SK-N-SH (cell line): ENCODE results near the gene SUGP2. TPM values are rescaled to one million over a fixed set of nuclear protein-coding genes. Genes with fewer than 3 reads are reported as not detected.

Source experiments
- CTCF ChIA-PET: fragments of 300-600, 350-600 bp; formaldehyde crosslinking; extraction: SDS; loops from one replicate; lab custom pipeline; 2021; lab: Yijun Ruan, JAX
- POLR2A ChIA-PET: fragments of 350-600 bp; sonication (Branson Sonifier 250); formaldehyde crosslinking; extraction: SDS; loops from one replicate; lab custom pipeline; 2020; ENCODE audit warnings: antibody characterized with exemption, inconsistent platforms; lab: Yijun Ruan, JAX
- DNase-seq: peaks from one replicate; pipeline ENCODE4 v3.0.0; 2012
- H2AFZ ChIP-seq: fragments of 200-600 bp; sonication (generic); 2 replicates; pipeline ENCODE4 v1.8.1; 2016; ENCODE audit warnings: antibody characterized with exemption, mild to moderate bottlenecking, low read depth
- H3F3A ChIP-seq: fragments of 200-600 bp; sonication (generic); replicated peaks from 2 replicates; pipeline ENCODE3; 2016; ENCODE audit warnings: antibody characterized with exemption, mild to moderate bottlenecking; ENCODE audit not compliant: insufficient read depth
- H3K27ac ChIP-seq, 2 experiments: fragments of 200-500 bp in 1 of 2; fragments of 200-600 bp in 1 of 2; sonication (Bioruptor generic) in 1 of 2; sonication (generic), shearing (Covaris generic) in 1 of 2; 2 replicates each; pipeline versions ENCODE4 v1.5.1 to v1.6.1; 2014 to 2016; ENCODE audit warnings: low read depth in 2 of 2, inconsistent platforms in 1 of 2, low read length in 1 of 2, mild to moderate bottlenecking in 1 of 2, mixed read lengths in 1 of 2
- H3K27me3 ChIP-seq: fragments of 200-600 bp; sonication (generic), shearing (Covaris generic); 2 replicates; pipeline ENCODE4 v1.6.1; 2016; ENCODE audit warnings: mixed run types; ENCODE audit not compliant: insufficient read depth
- H3K36me3 ChIP-seq, 2 experiments: fragments of 200-500 bp in 1 of 2; fragments of 200-600 bp in 1 of 2; sonication (Bioruptor generic) in 1 of 2; sonication (generic) in 1 of 2; replicated peaks in 1 of 2; 2 replicates each; pipeline versions ENCODE3 to v1.5.1; 2014 to 2016; ENCODE audit warnings: low read length in 1 of 2, mild to moderate bottlenecking in 1 of 2; ENCODE audit not compliant: insufficient read depth in 2 of 2, control insufficient read depth in 1 of 2
- H3K4me1 ChIP-seq, 2 experiments: fragments of 200-500 bp in 1 of 2; fragments of 200-600 bp in 1 of 2; sonication (Bioruptor generic) in 1 of 2; sonication (generic), shearing (Covaris generic) in 1 of 2; 2 replicates each; pipeline versions ENCODE4 v1.5.1 to v1.6.1; 2014 to 2016; ENCODE audit warnings: low read depth in 1 of 2, low read length in 1 of 2, mixed run types in 1 of 2; ENCODE audit not compliant: insufficient read depth in 2 of 2, control insufficient read depth in 1 of 2
- H3K4me2 ChIP-seq: fragments of 200-600 bp; sonication (generic), shearing (Covaris generic); 2 replicates; pipeline ENCODE4 v1.6.1; 2017; ENCODE audit warnings: mixed run types
- H3K4me3 ChIP-seq, 2 experiments: fragments of 200-500 bp in 1 of 2; fragments of 200-600 bp in 1 of 2; sonication (Bioruptor generic) in 1 of 2; sonication (generic), shearing (Covaris generic) in 1 of 2; 2 replicates each; pipeline versions ENCODE4 v1.5.1 to v1.8.1; 2014 to 2016; ENCODE audit warnings: low read depth in 2 of 2, inconsistent platforms in 1 of 2, low read length in 1 of 2, mild to moderate bottlenecking in 1 of 2, mixed read lengths in 1 of 2, moderate library complexity in 1 of 2
- H3K79me2 ChIP-seq: fragments of 200-600 bp; sonication (generic); 2 replicates; pipeline ENCODE4 v1.8.1; 2017; ENCODE audit warnings: mild to moderate bottlenecking; ENCODE audit not compliant: insufficient read depth
- H3K9ac ChIP-seq: fragments of 200-600 bp; sonication (generic); 2 replicates; pipeline ENCODE4 v1.6.1; 2017; ENCODE audit warnings: mixed run types
- H3K9me2 ChIP-seq: fragments of 200-600 bp; sonication (generic); 2 replicates; pipeline ENCODE4 v1.6.1; 2017; ENCODE audit warnings: mixed run types
- H3K9me3 ChIP-seq: fragments of 200-600 bp; sonication (generic); 2 replicates; pipeline ENCODE4 v1.6.1; 2017; ENCODE audit warnings: mixed run types, mild to moderate bottlenecking, moderate library complexity
- H4K20me1 ChIP-seq: fragments of 200-600 bp; sonication (generic); 2 replicates; pipeline ENCODE4 v1.6.1; 2017; ENCODE audit warnings: mild to moderate bottlenecking, mixed run types; ENCODE audit not compliant: insufficient read depth
- ELF1 ChIP-seq: IDR thresholded peaks from 2 replicates; pipeline ENCODE4 v1.4.0; 2012
- EP300 ChIP-seq, 2 experiments: IDR thresholded peaks; 2 replicates each; pipeline versions ENCODE4 v1.4.0 to v1.6.1; 2012; ENCODE audit warnings: borderline replicate concordance in 1 of 2, low read depth in 1 of 2, low read length in 1 of 2
- EZH2phosphoT487 ChIP-seq: fragments of 200-600 bp; sonication (generic); IDR thresholded peaks from 2 replicates; pipeline ENCODE4 v1.6.1; 2017; ENCODE audit warnings: low read depth, mixed run types, mild to moderate bottlenecking, antibody characterized with exemption, moderate library complexity, borderline replicate concordance
- FOSL2 ChIP-seq: IDR thresholded peaks from 2 replicates; pipeline ENCODE4 v1.4.0; 2012; ENCODE audit warnings: low read depth, mild to moderate bottlenecking, moderate library complexity, borderline replicate concordance
- FOXJ3 ChIP-seq: sonication (generic); formaldehyde crosslinking; IDR thresholded peaks from 2 replicates; pipeline ENCODE4 v1.5.1; 2020; ENCODE audit warnings: mild to moderate bottlenecking, missing genetic modification reagents
- GABPA ChIP-seq: IDR thresholded peaks from 2 replicates; pipeline ENCODE4 v1.4.0; 2012; ENCODE audit warnings: low read depth, mild to moderate bottlenecking
- MEF2A ChIP-seq: IDR thresholded peaks from 2 replicates; pipeline ENCODE4 v1.4.0; 2012; ENCODE audit warnings: low read depth, borderline replicate concordance
- MXI1 ChIP-seq: IDR thresholded peaks from 2 replicates; pipeline ENCODE4 v1.6.1; 2012; ENCODE audit warnings: mild to moderate bottlenecking, low read depth, low read length, improper control_type of control experiment
- NFIC ChIP-seq: IDR thresholded peaks from 2 replicates; pipeline ENCODE4 v1.4.0; 2012; ENCODE audit warnings: borderline replicate concordance
- RAD21 ChIP-seq: IDR thresholded peaks from 2 replicates; pipeline ENCODE4 v1.6.1; 2012; ENCODE audit warnings: mild to moderate bottlenecking, low read length
- RXRA ChIP-seq: IDR thresholded peaks from 2 replicates; pipeline ENCODE4 v1.4.0; 2012; ENCODE audit warnings: low read depth, mild to moderate bottlenecking, borderline replicate concordance
- SIN3A ChIP-seq: IDR thresholded peaks from 2 replicates; pipeline ENCODE4 v1.6.1; 2012; ENCODE audit warnings: low read depth, mild to moderate bottlenecking, low read length, moderate library complexity, borderline replicate concordance
- WGBS: methylation state at CpG from one replicate; pipeline ENCODE4 v1.1.6; 2017; ENCODE audit warnings: low lambda C conversion rate; 5-methylcytosine and 5-hydroxymethylcytosine counted together
- polyA plus RNA-seq, 3 experiments: library from polyadenylated mRNA; depleted of rRNA; stranded (reverse); fragments of >200 nt; gene quantifications; 2 replicates each; pipeline ENCODE4 v1.2.3, GENCODE V29; 2012
- TF ChIP-seq, protein P1 (sequence below): fragments of 200-600 bp; sonication (generic); IDR thresholded peaks from 2 replicates; pipeline ENCODE4 v1.6.1; 2017; ENCODE audit warnings: antibody characterized with exemption, mild to moderate bottlenecking, moderate library complexity
- TF ChIP-seq, protein P2 (sequence below): IDR thresholded peaks from 2 replicates; pipeline ENCODE4; 2012
- TF ChIP-seq, protein P3 (sequence below): IDR thresholded peaks from 2 replicates; pipeline ENCODE4 v1.4.0; 2012; ENCODE audit warnings: low read depth, borderline replicate concordance
- TF ChIP-seq, protein P4 (sequence below): IDR thresholded peaks from 2 replicates; pipeline ENCODE4 v1.4.0; 2012; ENCODE audit warnings: low read depth, borderline replicate concordance
- TF ChIP-seq, protein P5 (sequence below): fragments of 150-350 bp; IDR thresholded peaks from 2 replicates; pipeline ENCODE4 v1.6.1; 2016; ENCODE audit warnings: mild to moderate bottlenecking, low read depth, low read length

Gene SUGP2
- polyA plus RNA-seq, 1 of the 3 experiments (the other 2 are of a cell fraction): 56.3 TPM

DNA sequence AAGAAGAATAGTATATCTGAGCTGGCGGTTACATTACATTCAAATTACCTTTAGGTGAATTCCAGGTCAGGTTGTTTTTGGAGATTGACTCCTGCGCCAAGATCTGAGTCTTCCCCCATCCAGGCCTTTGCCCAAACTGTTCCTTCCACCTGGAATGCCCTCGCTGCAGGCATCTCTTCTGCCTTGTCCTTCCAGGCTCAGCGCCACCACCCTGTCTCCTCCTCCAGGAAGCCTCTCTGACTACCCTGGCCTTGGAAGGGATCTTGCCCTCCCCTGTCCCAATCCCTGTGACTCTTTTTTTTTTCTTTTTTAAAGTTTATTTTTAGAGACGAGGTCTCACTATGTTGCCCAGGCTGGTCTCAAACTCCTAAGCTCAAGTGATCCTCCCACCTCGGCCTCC, 90.6 kb downstream of the SUGP2 start:
- CTCF ChIA-PET: interaction anchor here (1.2 to 2.0 kb wide), 2 partner anchors 10 to 48 kb away, joined by 3 to 7 read pairs; partner anchors contain the start of gene CERS1
- 0 out of 2 replicates have a peak, but pooled peaks cover 5% of the 10 kb centered on the region for H4K20me1 ChIP-seq
- H3K36me3 ChIP-seq: peaks cover 3 to 9% of the 10 kb centered on the region in 2 experiments
- POLR2A ChIA-PET: no interaction called here
- no peak overlapping the region for H3K4me2 ChIP-seq
- H3K4me3 ChIP-seq: no peak overlapping the region
- no peak for DNase-seq
- H3K27ac ChIP-seq: no peak overlapping the region
- WGBS: 91% methylated on average over 6 of the region's 6 CpGs
- no peak overlapping the region for H2AFZ ChIP-seq
- TF ChIP-seq FOSL2 (no peak), GABPA (no peak), RAD21 (no peak), RXRA (no peak), MXI1 (no peak), SIN3A (no peak), MEF2A (no peak), NFIC (no peak), EP300 (IDR thresholded peaks at IDR 0.05; ENCODE audit: borderline replicate concordance in 1 of 2, low read depth in 1 of 2, low read length in 1 of 2) (no peak), ELF1 (no peak), FOXJ3 (CRISPR knock-in tag) (no peak), EZH2phosphoT487 (no peak)
- TF ChIP-seq, protein P1, sequence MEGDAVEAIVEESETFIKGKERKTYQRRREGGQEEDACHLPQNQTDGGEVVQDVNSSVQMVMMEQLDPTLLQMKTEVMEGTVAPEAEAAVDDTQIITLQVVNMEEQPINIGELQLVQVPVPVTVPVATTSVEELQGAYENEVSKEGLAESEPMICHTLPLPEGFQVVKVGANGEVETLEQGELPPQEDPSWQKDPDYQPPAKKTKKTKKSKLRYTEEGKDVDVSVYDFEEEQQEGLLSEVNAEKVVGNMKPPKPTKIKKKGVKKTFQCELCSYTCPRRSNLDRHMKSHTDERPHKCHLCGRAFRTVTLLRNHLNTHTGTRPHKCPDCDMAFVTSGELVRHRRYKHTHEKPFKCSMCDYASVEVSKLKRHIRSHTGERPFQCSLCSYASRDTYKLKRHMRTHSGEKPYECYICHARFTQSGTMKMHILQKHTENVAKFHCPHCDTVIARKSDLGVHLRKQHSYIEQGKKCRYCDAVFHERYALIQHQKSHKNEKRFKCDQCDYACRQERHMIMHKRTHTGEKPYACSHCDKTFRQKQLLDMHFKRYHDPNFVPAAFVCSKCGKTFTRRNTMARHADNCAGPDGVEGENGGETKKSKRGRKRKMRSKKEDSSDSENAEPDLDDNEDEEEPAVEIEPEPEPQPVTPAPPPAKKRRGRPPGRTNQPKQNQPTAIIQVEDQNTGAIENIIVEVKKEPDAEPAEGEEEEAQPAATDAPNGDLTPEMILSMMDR: no peak
- TF ChIP-seq, protein P2, sequence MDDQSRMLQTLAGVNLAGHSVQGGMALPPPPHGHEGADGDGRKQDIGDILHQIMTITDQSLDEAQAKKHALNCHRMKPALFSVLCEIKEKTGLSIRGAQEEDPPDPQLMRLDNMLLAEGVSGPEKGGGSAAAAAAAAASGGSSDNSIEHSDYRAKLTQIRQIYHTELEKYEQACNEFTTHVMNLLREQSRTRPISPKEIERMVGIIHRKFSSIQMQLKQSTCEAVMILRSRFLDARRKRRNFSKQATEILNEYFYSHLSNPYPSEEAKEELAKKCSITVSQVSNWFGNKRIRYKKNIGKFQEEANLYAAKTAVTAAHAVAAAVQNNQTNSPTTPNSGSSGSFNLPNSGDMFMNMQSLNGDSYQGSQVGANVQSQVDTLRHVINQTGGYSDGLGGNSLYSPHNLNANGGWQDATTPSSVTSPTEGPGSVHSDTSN: no peak
- TF ChIP-seq, protein P3, sequence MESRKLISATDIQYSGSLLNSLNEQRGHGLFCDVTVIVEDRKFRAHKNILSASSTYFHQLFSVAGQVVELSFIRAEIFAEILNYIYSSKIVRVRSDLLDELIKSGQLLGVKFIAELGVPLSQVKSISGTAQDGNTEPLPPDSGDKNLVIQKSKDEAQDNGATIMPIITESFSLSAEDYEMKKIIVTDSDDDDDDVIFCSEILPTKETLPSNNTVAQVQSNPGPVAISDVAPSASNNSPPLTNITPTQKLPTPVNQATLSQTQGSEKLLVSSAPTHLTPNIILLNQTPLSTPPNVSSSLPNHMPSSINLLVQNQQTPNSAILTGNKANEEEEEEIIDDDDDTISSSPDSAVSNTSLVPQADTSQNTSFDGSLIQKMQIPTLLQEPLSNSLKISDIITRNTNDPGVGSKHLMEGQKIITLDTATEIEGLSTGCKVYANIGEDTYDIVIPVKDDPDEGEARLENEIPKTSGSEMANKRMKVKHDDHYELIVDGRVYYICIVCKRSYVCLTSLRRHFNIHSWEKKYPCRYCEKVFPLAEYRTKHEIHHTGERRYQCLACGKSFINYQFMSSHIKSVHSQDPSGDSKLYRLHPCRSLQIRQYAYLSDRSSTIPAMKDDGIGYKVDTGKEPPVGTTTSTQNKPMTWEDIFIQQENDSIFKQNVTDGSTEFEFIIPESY: no peak
- TF ChIP-seq, protein P4, sequence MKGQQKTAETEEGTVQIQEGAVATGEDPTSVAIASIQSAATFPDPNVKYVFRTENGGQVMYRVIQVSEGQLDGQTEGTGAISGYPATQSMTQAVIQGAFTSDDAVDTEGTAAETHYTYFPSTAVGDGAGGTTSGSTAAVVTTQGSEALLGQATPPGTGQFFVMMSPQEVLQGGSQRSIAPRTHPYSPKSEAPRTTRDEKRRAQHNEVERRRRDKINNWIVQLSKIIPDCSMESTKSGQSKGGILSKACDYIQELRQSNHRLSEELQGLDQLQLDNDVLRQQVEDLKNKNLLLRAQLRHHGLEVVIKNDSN: no peak
- TF ChIP-seq, protein P5, sequence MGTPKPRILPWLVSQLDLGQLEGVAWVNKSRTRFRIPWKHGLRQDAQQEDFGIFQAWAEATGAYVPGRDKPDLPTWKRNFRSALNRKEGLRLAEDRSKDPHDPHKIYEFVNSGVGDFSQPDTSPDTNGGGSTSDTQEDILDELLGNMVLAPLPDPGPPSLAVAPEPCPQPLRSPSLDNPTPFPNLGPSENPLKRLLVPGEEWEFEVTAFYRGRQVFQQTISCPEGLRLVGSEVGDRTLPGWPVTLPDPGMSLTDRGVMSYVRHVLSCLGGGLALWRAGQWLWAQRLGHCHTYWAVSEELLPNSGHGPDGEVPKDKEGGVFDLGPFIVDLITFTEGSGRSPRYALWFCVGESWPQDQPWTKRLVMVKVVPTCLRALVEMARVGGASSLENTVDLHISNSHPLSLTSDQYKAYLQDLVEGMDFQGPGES: no peak
- TF ChIP-seq, all 33 proteins: peak for 0
- no peaks in the 10 kb centered on the region for H3K9me3 ChIP-seq
- H3K9me2 ChIP-seq: no peaks in the 10 kb centered on the region
- peaks cover 3% of the 10 kb centered on the region for H3F3A ChIP-seq
- H3K9ac ChIP-seq: no peak overlapping the region
- no peaks in the 10 kb centered on the region for H3K27me3 ChIP-seq
- H3K79me2 ChIP-seq: peaks cover 31% of the 10 kb centered on the region
- peaks cover 0 to 10% of the 10 kb centered on the region in 2 experiments; a peak in 1 of 4 replicates for H3K4me1 ChIP-seq
